Uterus (tissue), 4 donors: Measurements from ENCODE around the gene MT1B. TPM values are rescaled to one million over a fixed set of nuclear protein-coding genes. Genes with fewer than 3 reads are reported as not detected.
"Not testable (repeated sequence)": the region's sequence is repeated elsewhere in the genome, so short reads cannot be mapped to it uniquely, and the experiment has no call there.

ENCODE experiments used
- DNase-seq, 2 donors: peaks; one replicate each; pipeline ENCODE4 v3.0.0-alpha.2; 2019 to 2020
- H3K27ac ChIP-seq, 2 donors: fragments of 200-600 bp; sonication (generic); 1 replicate in 1 of 2; 2 replicates in 1 of 2; pipeline ENCODE4 v1.5.1; 2016 to 2018
- H3K27me3 ChIP-seq, 2 donors: fragments of 200-600 bp; sonication (generic); one replicate each; pipeline ENCODE4 v1.5.1; 2018 to 2019; ENCODE audit warnings: control low read depth in 1 of 2
- H3K36me3 ChIP-seq, 2 donors: fragments of 200-600 bp; sonication (generic); one replicate each; pipeline ENCODE4 v1.5.1; 2019; ENCODE audit warnings: control low read depth in 1 of 2
- H3K4me1 ChIP-seq, 2 donors: fragments of 200-600 bp; sonication (generic); one replicate each; pipeline ENCODE4 v1.5.1; 2018 to 2019; ENCODE audit warnings: control low read depth in 1 of 2
- H3K4me3 ChIP-seq, 2 donors: fragments of 200-600 bp; sonication (generic); 1 replicate in 1 of 2; 2 replicates in 1 of 2; pipeline ENCODE4 v1.5.1; 2018 to 2019; ENCODE audit warnings: mild to moderate bottlenecking in 1 of 2
- H3K9me3 ChIP-seq, 2 donors: fragments of 200-600 bp; sonication (generic); one replicate each; pipeline ENCODE4 v1.5.1; 2019; ENCODE audit warnings: control low read depth in 1 of 2
- CTCF ChIP-seq, 4 experiments: fragments of 200-600 bp in 2 of 4; fragments of 450-650 bp in 2 of 4; sonication (generic) in 2 of 4; IDR thresholded peaks; one replicate each; pipeline ENCODE4 v1.5.1; 2016 to 2019; ENCODE audit warnings: antibody characterized with exemption in 4 of 4, mild to moderate bottlenecking in 2 of 4, moderate library complexity in 1 of 4
- POLR2A ChIP-seq, 2 donors: fragments of 450-650 bp; IDR thresholded peaks; one replicate each; pipeline ENCODE4 v1.6.1; 2016; ENCODE audit warnings: antibody characterized with exemption in 2 of 2, mild to moderate bottlenecking in 1 of 2, moderate library complexity in 1 of 2
- intact Hi-C: fragments of 100-400 bp; cut with DNase I; formaldehyde crosslinking; loops from one replicate; pipeline ENCODE4 v1.15.1; 2023; ENCODE audit warnings: low total_unique reads
- total RNA-seq, 4 donors: library from RNA; depleted of rRNA in 3 of 4; stranded (reverse); fragments of >200 nt in 3 of 4; gene quantifications; one replicate each; pipeline versions ENCODE4 v1.1.0 to v1.2.4, GENCODE V29; 2014 to 2023
- donor health status: DM: yes; HTN: yes; CAD: no.

The MT1B gene
- total RNA-seq, 4 donors from 2014 or later = not detected

GRCh38 chr16:56618138-56618537 is 33.5 kb upstream of the MT1B start:
- intact Hi-C loops = no loop called here
- TF ChIP-seq CTCF (IDR thresholded peaks at IDR 0.05) (no peak), POLR2A (IDR thresholded peaks at IDR 0.05) (no peak)
- H3K36me3 ChIP-seq = no peaks in the 10 kb centered on the region
- H3K27me3 ChIP-seq = no peaks in the 10 kb centered on the region
- H3K4me3 ChIP-seq = no peak overlapping the region
- peaks cover 0 to 6% of the 10 kb centered on the region in 2 donors for H3K4me1 ChIP-seq
- no peak overlapping the region for H3K27ac ChIP-seq
- H3K9me3 ChIP-seq = no peaks in the 10 kb centered on the region
- no peak for DNase-seq

- intact Hi-C loops = no loop called here
- Histone ChIP-seq H3K27ac (no peak overlapping the region), H3K4me1 (peaks cover 0 to 6% of the 10 kb centered on the region in 2 donors), H3K4me3 (no peak overlapping the region), H3K36me3 (no peaks in the 10 kb centered on the region), H3K9me3 (no peaks in the 10 kb centered on the region), H3K27me3 (no peaks in the 10 kb centered on the region)
- TF ChIP-seq CTCF (IDR thresholded peaks at IDR 0.05) (no peak), POLR2A (IDR thresholded peaks at IDR 0.05) (no peak)
- no peak for DNase-seq
Measured at GRCh38 chr16:56620339-56620897, 31.3 kb upstream of the MT1B start.

GRCh38 chr16:56621665-56622445 is 29.8 kb upstream of the MT1B start:
- H3K4me1 ChIP-seq, H3K4me3 ChIP-seq, H3K9me3 ChIP-seq, DNase-seq, intact Hi-C loops, H3K36me3 ChIP-seq, H3K27me3 ChIP-seq, H3K27ac ChIP-seq: not testable (repeated sequence)

GRCh38 chr16:56623184-56623583 is 28.5 kb upstream of the MT1B start:
- H3K9me3 ChIP-seq, H3K4me1 ChIP-seq, DNase-seq, H3K27me3 ChIP-seq, H3K36me3 ChIP-seq, intact Hi-C loops, H3K27ac ChIP-seq, H3K4me3 ChIP-seq: not testable (repeated sequence)

- intact Hi-C loops = no loop called here
- no peak overlapping the region for H3K4me3 ChIP-seq
- no peaks in the 10 kb centered on the region for H3K27me3 ChIP-seq
Measured at GRCh38 chr16:56623637-56624036, 28.0 kb upstream of the MT1B start.

More at GRCh38 chr16:56623637-56624036, 28.0 kb upstream of the MT1B start:
- Histone ChIP-seq H3K36me3 (no peaks in the 10 kb centered on the region), H3K4me1 (peaks cover 0 to 3% of the 10 kb centered on the region in 2 donors), H3K27ac (no peak overlapping the region), H3K9me3 (no peaks in the 10 kb centered on the region)
- no peak for DNase-seq
- no peak for TF ChIP-seq POLR2A (IDR thresholded peaks at IDR 0.05)
- TF ChIP-seq CTCF (IDR thresholded peaks at IDR 0.05) = no peak
